ENCODE results near the gene EP400. TPM values are rescaled to one million over a fixed set of nuclear protein-coding genes. Genes with fewer than 3 reads are reported as not detected.

The EP400 gene
- total and polyA plus RNA-seq, 2 of the 8 experiments (the other 6 are each of a cell fraction or from before 2014, with no cell fraction given): 13.1 to 69.7 TPM

DNA sequence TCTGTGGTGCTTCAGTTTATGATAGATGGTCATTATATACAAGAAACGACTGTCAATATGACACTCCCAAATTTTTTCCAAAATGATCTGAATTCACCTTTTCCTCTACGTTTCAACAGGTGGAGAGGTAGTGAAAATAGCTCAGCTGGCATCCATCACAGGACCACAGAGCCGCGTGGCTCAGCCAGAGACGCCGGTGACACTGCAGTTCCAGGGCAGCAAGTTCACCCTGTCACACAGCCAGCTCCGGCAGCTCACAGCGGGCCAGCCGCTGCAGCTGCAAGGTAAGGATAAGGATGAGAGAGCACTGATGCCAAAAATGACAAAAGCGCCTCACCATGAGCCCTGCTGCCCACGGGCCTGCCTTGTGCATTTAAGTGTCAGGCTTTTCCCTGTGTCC lies 73.9 kb downstream of the EP400 start:
- no peaks in the 10 kb centered on the region for H3K23me2 ChIP-seq (ENCODE audit: low read depth, low read length)
- H3K4ac ChIP-seq (replicated peaks; ENCODE audit: insufficient read length, low read depth, low read length): no peak overlapping the region
- H3K18ac ChIP-seq (ENCODE audit: extremely low read depth, low read length): no peak overlapping the region
- no peak overlapping the region for H3K14ac ChIP-seq (ENCODE audit: insufficient read length)
- H3K79me2 ChIP-seq (ENCODE audit: control insufficient read depth in 1 of 2, insufficient read depth in 2 of 2, low read length in 2 of 2): no peaks in the 10 kb centered on the region
- no peaks in the 10 kb centered on the region for H3K9me3 ChIP-seq (ENCODE audit: insufficient read depth in 2 of 2, low read depth in 1 of 2, low read length in 1 of 2)
- no peak overlapping the region for H2AFZ ChIP-seq (ENCODE audit: low read length)
- no peaks in the 10 kb centered on the region for H3K27me3 ChIP-seq (replicated peaks in 1 of 4; ENCODE audit: control insufficient read depth in 3 of 4, extremely low read depth in 1 of 4, insufficient read depth in 3 of 4, low read length in 3 of 4)
- no peak overlapping the region for H4K91ac ChIP-seq (replicated peaks; ENCODE audit: insufficient read length, low read length)
- ChIA-PET CTCF (ENCODE audit: partially characterized antibody) (interaction anchor here (1.1 to 1.5 kb wide), 3 partner anchors 11 to 32 kb away, joined by 3 to 4 read pairs (median 3); no protein-coding TSS in a partner anchor), POLR2A (ENCODE audit: partially characterized antibody) (no interaction called here)
- H2AK5ac ChIP-seq (ENCODE audit: low read depth, low read length): no peak overlapping the region
- H2BK12ac ChIP-seq (ENCODE audit: low read depth, low read length): no peak overlapping the region
- H3K27ac ChIP-seq (ENCODE audit: low read depth, low read length): no peak overlapping the region
- FAIRE-seq (no peak), DNase-seq (ENCODE audit: low read depth in 1 of 2, low spot score in 2 of 2) (no peak)
- peaks cover 0 to 8% of the 10 kb centered on the region in 2 experiments for H4K20me1 ChIP-seq (replicated peaks in 1 of 2; ENCODE audit: control insufficient read depth in 1 of 2, insufficient read depth in 2 of 2, low read length in 2 of 2)
- H2BK5ac ChIP-seq (ENCODE audit: low read depth, low read length): no peak overlapping the region
- H4K8ac ChIP-seq (ENCODE audit: extremely low read depth, insufficient read depth, low read length): 0 out of 2 replicates have a peak overlapping the region, but pooled peaks have one; percentile 12
- no peaks in the 10 kb centered on the region for H3K79me1 ChIP-seq (ENCODE audit: low read depth, low read length)
- H3K9ac ChIP-seq (replicated peaks in 1 of 4; ENCODE audit: extremely low read depth in 1 of 4, low read depth in 3 of 4, low read length in 3 of 4): no peak overlapping the region
- H3K36me3 ChIP-seq (ENCODE audit: control insufficient read depth in 2 of 4, insufficient read depth in 4 of 4, low read length in 3 of 4): peaks cover 34 to 80% (median 65%) of the 10 kb centered on the region in 4 experiments
- H2BK20ac ChIP-seq (ENCODE audit: low read length): no peak overlapping the region
- H3K4me3 ChIP-seq (ENCODE audit: extremely low read depth in 1 of 4, insufficient read depth in 2 of 4, low read depth in 3 of 4, low read length in 4 of 4): no peak overlapping the region
- 84% methylated on average over 11 of the region's 11 CpGs; no CpG with 5 or more reads in 1 of the 2 experiments for WGBS, 2 experiments (ENCODE audit: extremely low coverage in 1 of 2, insufficient coverage in 1 of 2, insufficient read length in 1 of 2, insufficient replicate concordance in 2 of 2, low coverage in 1 of 2, low lambda C conversion rate in 2 of 2, missing lambda C conversion rate in 1 of 2)
- no peak overlapping the region for H4K5ac ChIP-seq (ENCODE audit: insufficient read length, low read depth, low read length)
- H2BK15ac ChIP-seq (ENCODE audit: low read length): no peak overlapping the region
- no peak overlapping the region for H3K4me2 ChIP-seq (ENCODE audit: insufficient read depth in 1 of 2, low read depth in 2 of 2, low read length in 2 of 2)
- TF ChIP-seq POLR2AphosphoS5 (IDR thresholded peaks at IDR 0.05; ENCODE audit: low read depth, low read length) (no peak), SIRT6 (IDR thresholded peaks at IDR 0.05; ENCODE audit: low read length) (no peak), SP1 (IDR thresholded peaks at IDR 0.05; ENCODE audit: low read depth, low read length) (no peak), TEAD4 (IDR thresholded peaks at IDR 0.05; ENCODE audit: low read depth, low read length) (no peak), POU5F1 (IDR thresholded peaks at IDR 0.05; ENCODE audit: low read depth, low read length) (no peak), MAFK (IDR thresholded peaks at IDR 0.05; ENCODE audit: low read depth, low read length) (no peak), RBBP5 (IDR thresholded peaks at IDR 0.05; ENCODE audit: borderline replicate concordance, low read depth, low read length) (no peak), SP4 (IDR thresholded peaks at IDR 0.05; ENCODE audit: low read length) (no peak), RNF2 (IDR thresholded peaks at IDR 0.05; ENCODE audit: borderline replicate concordance, low read depth, low read length, missing control alignments, poor library complexity, severe bottlenecking) (no peak), KDM4A (IDR thresholded peaks at IDR 0.05; ENCODE audit: low read depth, low read length, severe bottlenecking) (no peak)
- TF ChIP-seq, protein P1, sequence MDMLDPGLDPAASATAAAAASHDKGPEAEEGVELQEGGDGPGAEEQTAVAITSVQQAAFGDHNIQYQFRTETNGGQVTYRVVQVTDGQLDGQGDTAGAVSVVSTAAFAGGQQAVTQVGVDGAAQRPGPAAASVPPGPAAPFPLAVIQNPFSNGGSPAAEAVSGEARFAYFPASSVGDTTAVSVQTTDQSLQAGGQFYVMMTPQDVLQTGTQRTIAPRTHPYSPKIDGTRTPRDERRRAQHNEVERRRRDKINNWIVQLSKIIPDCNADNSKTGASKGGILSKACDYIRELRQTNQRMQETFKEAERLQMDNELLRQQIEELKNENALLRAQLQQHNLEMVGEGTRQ (IDR thresholded peaks at IDR 0.05; ENCODE audit: low read length): no peak
- H3K56ac ChIP-seq (replicated peaks; ENCODE audit: insufficient read length, low read depth, low read length): no peak overlapping the region
- H2BK120ac ChIP-seq (replicated peaks; ENCODE audit: low read depth, low read length): no peak overlapping the region
- no peak overlapping the region for H3K23ac ChIP-seq (ENCODE audit: insufficient read length)
- H3K4me1 ChIP-seq (replicated peaks in 1 of 4; ENCODE audit: control insufficient read depth in 3 of 4, insufficient read depth in 4 of 4, low read length in 3 of 4): no peaks in the 10 kb centered on the region

All from H1 (cell line).